Fibroblast of lung (primary cell): Measurements from ENCODE around the gene C2orf49.

ENCODE experiments used
- EZH2 ChIP-seq: IDR thresholded peaks from 2 replicates; pipeline ENCODE4 v1.5.1; 2012; ENCODE audit warnings: low read length, control low read depth, mild to moderate bottlenecking; ENCODE audit errors: missing control alignments
- TF ChIP-seq, protein P1 (sequence below), 2 donors: IDR thresholded peaks in 1 of 2; conservative IDR thresholded peaks in 1 of 2; 1 replicate in 1 of 2; 2 replicates in 1 of 2; pipeline ENCODE4 v1.5.1; 2011 to 2012; ENCODE audit warnings: low read length in 2 of 2, control low read depth in 1 of 2, inconsistent platforms in 1 of 2, low read depth in 1 of 2, mild to moderate bottlenecking in 1 of 2

GRCh38 chr2:105394951-105395611 is 57.7 kb downstream of the C2orf49 start:
- TF ChIP-seq, protein P1, sequence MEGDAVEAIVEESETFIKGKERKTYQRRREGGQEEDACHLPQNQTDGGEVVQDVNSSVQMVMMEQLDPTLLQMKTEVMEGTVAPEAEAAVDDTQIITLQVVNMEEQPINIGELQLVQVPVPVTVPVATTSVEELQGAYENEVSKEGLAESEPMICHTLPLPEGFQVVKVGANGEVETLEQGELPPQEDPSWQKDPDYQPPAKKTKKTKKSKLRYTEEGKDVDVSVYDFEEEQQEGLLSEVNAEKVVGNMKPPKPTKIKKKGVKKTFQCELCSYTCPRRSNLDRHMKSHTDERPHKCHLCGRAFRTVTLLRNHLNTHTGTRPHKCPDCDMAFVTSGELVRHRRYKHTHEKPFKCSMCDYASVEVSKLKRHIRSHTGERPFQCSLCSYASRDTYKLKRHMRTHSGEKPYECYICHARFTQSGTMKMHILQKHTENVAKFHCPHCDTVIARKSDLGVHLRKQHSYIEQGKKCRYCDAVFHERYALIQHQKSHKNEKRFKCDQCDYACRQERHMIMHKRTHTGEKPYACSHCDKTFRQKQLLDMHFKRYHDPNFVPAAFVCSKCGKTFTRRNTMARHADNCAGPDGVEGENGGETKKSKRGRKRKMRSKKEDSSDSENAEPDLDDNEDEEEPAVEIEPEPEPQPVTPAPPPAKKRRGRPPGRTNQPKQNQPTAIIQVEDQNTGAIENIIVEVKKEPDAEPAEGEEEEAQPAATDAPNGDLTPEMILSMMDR (conservative IDR thresholded peaks at IDR 0.05 in 1 of 2, IDR thresholded peaks at IDR 0.05 in 1 of 2; ENCODE audit: low read depth in 1 of 2, low read length in 2 of 2), result no peak
- no peak for TF ChIP-seq EZH2
